Karpas-422 (cell line): ENCODE results near the gene ZFC3H1. TPM values are rescaled to one million over a fixed set of nuclear protein-coding genes. Genes with fewer than 3 reads are reported as not detected.

Experiments used
- small RNA-seq: library from RNA; depleted of rRNA; stranded (forward); fragments of <200 nt; gene quantifications from one replicate; pipeline ENCODE3, GENCODE V24; 2014
- total RNA-seq: library from RNA; depleted of rRNA; stranded (reverse); fragments of >200 nt; shearing (Covaris generic); gene quantifications from 2 replicates; pipeline ENCODE4 v1.2.3, GENCODE V29; 2014; ENCODE audit warnings: low replicate concordance; rRNA removed

ZFC3H1 gene
- total RNA-seq, 1 experiment from 2014 or later, result 74.7 TPM

Small RNA genes within 50 kb of the gene (small RNA-seq; reads per million reads assigned to genes)
- not detected for gene RF00560

Other genes with a start within 250 kb of the ZFC3H1 start
- not detected in 2 replicates for gene LGR5, start 224.1 kb downstream of the ZFC3H1 start, total RNA-seq
- 3.2 and 7.2 TPM in 2 replicates for gene THAP2, start 453 bp upstream of the ZFC3H1 start, total RNA-seq
- gene TMEM19, start 22.2 kb upstream of the ZFC3H1 start, total RNA-seq, result 21.3 and 32.8 TPM in 2 replicates
- 8.0 and 12.3 TPM in 2 replicates for gene RAB21, start 91.0 kb upstream of the ZFC3H1 start, total RNA-seq
- gene TBC1D15, start 175.9 kb upstream of the ZFC3H1 start, total RNA-seq, result 16.8 and 29.8 TPM in 2 replicates